Stimulated activated CD8-positive, alpha-beta memory T cell treated with anti-CD3 and anti-CD28 coated beads, Interleukin-7, amount 100 ng/mL, for 48 hours (primary cell): Measurements from ENCODE around the gene CCDC106.

Experiments
- DNase-seq, 2 donors: peaks; one replicate each; pipeline ENCODE4 v3.0.0-alpha.2; 2020; ENCODE audit warnings: low read depth in 1 of 2; ENCODE audit errors: extremely low read depth in 1 of 2

The CCDC106 gene

DNA sequence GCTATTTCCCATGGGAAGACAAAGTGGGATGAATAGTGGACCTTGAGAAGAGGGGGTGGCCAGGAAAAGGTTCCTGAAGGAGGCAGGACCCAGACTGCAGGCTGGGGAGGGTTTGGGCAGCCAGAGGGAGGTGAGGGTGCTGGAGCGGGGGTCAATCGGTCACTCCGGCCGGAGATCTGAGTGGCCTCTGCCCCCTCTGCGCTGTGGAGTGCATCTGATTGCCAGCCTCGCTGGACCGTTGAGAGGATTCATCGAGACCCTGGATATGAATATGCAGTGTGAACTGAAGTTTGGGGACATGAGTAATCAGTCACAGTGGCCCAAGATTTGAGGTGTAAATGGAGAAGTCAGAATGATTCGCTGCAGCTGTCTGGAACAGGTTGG is 12.7 kb upstream of the CCDC106 start:
- no peak for DNase-seq

DNA sequence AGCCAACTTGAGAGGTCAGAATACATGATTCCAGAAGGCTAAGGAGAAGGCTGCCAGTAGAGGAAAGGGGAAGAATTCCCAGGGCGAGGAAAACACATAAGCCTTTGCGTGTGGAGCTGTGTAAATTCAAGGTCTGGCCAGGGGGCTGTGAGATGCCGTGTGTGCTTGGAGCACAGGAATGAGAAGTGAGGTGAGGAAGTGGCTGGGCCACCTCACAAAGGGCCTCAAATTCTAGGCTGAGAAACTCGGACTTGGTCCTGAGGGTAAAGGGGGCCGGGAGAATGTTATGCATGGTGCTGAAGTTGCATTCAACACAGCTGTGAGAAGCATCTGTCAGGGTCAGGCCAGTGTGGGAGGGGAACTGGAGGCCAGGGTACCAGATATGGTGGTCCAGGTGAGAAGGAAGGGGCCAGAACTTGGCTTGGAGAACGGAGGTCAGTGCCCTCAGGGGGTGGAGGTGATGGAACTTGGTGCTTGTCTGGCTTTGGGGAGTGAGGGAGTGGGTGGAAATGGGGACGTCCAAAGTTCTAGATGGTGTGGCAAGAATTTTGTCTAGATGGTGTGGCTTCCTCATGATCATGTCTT is 12.1 kb upstream of the CCDC106 start:
- DNase-seq, result no peak

DNA sequence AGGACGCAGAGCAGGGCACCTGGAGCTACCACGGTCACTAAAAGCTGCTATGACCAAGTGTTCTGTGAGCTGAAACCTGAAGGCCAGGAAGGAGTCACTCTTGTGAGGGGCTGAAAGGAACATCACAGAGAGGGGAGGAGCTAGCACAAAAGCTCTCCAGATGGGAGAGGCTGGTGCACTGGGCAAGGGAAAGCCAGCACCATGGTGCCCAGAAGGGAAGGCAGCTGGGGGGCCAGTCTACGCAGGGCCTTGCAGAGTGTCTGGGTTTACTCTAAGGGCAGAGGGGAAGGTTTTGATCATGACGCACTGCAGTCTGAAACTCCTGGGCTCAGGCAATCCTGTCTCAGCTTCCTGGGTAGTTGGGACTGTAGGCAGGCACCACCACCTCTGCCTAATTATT is 11.3 kb upstream of the CCDC106 start:
- no peak for DNase-seq

DNA sequence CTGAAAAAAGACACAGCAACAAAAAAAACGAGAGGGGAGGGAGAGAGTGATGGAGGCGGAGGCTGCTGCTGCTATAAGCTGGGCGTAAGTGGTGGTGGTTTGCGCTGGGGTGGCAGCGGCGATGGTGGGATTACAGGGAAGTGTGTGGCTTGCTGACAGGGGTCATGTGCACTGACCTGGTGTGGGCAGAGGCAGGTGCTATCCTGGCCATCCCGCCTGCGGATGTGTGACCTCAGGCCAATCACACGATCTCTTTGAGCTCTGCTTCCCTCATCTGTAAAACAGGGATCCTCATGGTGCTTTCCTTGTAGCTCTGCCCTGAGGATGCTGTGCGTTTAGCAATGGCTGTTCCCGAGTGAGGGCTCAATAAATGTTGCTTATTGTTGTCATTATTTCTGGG is 10.5 kb upstream of the CCDC106 start:
- DNase-seq, result no peak

DNA sequence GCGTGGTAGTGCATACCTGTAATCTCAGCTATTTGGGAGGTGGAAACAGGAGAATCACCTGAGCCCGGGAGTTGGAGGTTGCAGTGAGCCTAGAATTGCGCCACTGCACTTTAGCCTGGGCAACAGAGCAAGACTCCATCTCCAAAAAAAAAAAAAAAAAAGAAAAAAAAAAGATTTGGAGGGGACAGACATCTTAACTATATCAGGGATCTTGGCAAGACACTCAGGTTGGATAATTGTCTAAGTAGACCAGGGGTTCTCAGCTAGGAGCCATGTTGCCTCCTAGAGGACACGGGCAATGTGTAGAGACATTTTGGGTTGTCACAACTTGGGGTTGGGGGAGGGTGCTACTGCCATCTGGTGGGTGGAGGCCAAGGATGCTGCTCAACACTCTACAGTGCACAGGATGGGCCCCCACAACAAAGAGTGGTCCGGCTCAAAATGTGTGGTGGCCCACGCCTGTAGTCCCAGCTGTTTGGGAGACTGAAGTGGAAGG is 9.1 kb upstream of the CCDC106 start:
- DNase-seq, result peak in 1 of 2 donors; percentile 68

DNA sequence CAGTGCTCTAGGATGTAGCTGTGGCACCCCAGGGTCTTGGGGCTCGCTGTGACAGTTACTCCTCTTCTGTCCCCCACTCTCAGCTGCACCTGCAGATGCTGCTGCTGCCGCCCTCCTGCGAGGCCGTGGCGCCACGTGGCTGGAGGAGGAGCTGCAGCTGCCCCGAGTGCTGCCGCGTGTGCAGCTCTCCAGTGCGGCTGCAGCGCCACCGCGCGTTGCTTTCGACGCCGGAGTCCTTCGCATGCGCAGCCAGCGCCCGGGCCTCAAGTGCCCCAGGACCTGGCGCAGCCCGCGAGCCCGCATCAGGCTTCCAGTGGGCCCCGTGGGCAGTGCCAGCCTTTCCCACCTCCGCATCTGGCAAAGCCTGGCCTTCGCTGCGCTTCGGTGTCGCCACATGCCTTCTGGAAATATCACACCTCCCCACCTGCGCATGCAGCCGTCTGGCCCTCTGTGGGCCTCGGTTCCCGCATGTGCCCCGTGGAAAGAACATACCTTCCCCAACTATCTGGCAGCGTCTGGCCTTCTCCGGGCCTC is 7.9 kb upstream of the CCDC106 start:
- no peak for DNase-seq

DNA sequence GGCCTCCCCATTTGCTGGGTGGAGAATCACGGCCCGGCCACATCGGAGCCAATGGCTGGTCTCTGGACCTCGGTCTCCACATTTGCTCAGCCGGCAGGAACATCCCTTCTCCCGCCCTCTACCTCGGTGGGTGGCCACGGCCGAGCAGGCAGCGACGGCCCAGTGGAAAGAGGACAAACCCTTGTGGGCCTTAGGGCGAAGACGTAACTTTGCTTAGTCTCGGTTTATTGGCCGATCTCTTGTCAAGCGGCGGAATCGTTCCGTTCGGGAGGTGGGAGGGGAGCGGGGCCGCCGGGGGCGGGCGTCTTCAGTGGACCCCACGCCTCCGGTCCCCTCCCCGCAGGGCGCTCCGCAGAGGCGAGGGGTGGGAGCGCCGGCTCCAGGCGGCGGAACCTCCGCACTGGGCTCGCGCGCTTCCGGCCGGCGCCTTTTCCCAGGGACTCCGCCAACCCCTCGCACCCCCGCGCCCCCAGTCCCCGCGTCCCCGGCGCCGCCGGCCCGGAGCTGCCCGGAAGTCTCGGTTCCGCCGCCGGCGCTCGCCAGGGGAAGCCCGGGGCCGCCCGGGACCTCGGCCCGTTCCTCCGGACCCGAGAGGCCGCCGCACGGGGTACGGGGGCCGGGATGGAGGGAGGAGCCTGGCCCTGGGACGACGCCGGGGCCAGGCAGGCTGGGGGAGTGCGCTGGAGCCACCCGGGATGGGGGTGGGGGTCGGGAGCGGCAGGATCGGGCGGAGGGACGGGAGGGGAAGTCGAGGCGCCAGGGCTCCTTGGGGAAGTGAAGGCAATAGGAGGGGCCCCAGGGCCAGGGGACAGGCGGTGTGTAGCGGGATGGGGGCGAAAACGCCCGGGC is 7.2 kb upstream of the CCDC106 start, which contains the start of gene ZNF580:
ZNF580 (plus strand) TSS at position 426 of the 849 bp plus-strand sequence. CDS start 1,507 bp downstream, outside the sequence.
- DNase-seq, result no peak

DNA sequence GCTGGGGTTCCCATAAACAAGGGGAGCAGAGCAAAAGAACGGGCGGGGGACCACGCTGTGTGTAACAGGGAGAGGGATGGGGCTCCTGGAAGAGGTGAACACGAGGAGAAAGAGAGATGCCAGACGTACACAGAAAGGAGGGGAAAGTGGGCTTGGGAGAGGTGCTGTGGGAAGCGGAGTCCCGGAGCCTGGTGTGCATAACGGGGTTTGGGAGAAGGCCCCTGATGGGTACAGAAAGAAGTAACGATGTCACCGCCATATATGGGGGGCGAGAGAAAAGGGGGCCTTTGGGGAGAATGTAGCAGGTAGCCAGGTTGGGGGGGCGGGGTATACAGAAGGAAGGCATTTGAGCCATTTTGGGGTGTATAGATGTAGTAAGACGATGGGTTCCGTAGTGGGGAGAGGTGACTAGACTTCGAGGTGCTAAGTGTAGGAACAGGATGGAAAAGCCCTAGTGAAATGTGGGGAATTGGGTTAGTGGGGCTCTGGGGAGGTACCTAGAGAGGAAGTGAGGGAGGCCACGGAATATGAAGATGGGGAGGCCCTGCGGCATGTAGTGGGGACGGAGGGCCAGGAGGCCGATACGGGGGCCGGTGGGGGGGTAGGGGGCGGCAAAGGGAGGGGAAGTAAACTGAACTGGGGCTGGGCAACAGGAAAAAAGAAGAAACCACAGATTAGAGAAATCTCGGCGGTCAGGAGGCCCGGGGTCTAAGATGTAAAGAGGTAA is 6.4 kb upstream of the CCDC106 start:
- no peak for DNase-seq

DNA sequence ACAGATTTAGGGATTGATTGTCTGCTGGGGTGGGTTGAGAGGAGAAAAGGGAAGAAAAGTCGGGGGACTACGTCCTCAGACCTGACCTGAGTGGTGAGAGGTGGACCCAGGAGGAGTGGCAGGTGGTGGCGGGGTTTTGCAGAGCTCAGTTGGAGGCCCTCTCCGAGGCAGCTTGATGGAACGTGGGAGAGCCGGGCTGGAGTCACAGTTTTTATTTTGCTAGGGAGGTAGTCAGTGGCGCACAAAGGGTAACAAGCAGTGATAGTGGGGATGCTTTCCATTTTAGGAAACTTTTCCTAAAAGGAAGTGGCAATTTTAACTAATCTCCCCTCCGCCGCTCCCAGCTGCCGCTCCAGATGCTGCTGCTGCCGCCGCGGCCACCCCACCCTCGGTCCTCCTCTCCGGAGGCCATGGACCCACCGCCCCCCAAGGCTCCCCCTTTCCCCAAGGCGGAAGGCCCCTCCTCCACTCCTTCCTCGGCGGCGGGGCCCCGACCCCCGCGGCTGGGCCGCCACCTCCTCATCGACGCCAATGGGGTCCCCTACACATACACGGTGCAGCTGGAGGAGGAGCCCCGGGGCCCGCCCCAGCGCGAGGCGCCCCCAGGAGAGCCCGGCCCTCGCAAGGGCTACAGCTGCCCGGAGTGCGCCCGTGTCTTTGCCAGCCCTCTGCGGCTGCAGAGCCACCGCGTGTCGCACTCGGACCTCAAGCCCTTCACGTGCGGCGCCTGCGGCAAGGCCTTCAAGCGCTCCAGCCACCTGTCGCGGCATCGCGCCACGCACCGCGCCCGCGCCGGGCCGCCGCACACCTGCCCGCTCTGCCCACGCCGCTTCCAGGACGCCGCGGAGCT is 5.6 kb upstream of the CCDC106 start:
- no peak for DNase-seq

DNA sequence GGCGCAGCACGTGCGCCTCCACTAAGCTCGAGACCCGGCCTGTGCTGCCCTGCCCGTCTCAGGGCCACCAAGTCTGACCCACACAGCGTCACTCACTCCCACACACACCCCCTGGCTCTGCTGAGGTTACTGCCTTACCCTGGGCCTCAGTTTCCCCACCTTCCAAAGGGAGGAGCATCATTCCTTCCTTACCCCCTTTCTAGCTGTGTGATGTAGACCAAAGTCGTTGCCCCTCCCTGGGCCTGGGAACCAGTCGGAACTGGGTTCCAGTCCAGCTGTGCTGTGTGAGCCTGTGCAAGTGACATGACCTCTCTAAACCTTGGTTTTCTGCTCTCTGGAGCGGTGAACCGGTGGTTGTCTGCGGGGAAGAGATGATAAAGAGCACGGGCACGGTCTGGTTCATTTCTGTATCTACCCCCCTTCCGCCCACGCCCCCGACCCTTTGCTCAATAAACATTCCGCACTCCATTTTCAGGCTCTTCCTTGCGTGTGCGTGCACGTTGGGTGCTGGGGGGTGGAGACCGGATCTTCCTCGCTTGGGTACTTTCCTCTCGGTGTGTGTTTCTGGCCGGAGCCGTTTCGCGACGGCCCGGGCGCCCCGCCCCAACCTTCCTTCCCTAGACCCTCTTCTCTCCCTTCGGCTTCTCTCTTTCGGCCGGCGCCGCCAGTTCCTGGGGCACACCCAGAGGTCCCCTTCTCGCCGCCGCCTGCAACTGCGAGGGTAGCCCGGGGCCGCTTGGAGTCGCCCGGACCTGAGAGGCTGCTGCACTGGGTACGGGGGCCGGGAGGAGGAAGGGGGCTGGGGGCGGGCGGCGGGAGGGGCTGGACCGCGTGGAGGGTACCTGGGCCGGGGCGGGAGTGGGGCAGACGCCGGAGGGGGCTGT is 4.8 kb upstream of the CCDC106 start, which contains the start of gene ZNF581:
ZNF581 (plus strand) TSS at position 647 of the 884 bp plus-strand sequence. CDS start 923 bp downstream, outside the sequence.
- peak; percentile 69 to 82 for DNase-seq

DNA sequence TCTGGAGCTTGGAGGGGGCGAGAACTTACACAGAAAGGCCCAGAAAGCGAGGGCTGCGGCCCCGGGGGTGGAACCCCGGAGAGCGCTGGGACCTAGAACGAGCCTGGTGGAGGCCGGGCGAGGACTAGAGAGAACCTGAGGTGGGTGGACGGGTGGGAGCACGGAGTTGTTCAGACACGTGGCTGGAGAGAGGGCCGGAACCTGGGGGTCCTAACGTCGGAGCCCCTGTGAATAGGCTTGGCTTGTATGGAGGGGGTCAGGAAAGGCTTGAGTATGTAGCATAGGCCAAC is 4.2 kb upstream of the CCDC106 start:
- no peak for DNase-seq

DNA sequence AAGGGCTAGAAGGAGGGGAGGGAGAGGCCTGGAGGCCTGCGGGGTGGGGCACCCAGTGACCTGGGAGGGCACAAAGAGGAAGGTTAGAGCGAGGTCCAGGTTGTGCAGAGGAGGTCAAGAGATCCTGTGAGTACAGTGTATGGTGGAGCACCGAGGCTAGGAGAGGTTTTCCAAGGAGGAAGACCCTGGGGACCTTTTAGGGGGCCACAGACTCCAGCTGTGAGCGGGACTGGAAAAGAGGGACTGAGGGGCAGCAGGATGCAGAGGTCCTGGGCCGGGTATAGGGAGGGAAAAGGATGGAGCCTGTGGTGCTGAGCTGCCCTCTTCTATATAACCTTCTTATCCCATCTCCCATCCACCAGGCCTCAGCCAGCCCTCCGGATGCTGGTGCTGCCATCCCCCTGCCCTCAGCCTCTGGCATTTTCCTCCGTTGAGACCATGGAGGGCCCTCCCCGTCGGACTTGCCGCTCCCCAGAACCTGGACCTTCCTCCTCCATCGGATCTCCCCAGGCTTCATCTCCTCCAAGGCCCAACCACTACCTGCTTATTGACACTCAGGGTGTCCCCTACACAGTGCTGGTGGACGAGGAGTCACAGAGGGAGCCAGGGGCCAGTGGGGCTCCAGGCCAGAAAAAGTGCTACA is 3.7 kb upstream of the CCDC106 start:
- no peak for DNase-seq

DNA sequence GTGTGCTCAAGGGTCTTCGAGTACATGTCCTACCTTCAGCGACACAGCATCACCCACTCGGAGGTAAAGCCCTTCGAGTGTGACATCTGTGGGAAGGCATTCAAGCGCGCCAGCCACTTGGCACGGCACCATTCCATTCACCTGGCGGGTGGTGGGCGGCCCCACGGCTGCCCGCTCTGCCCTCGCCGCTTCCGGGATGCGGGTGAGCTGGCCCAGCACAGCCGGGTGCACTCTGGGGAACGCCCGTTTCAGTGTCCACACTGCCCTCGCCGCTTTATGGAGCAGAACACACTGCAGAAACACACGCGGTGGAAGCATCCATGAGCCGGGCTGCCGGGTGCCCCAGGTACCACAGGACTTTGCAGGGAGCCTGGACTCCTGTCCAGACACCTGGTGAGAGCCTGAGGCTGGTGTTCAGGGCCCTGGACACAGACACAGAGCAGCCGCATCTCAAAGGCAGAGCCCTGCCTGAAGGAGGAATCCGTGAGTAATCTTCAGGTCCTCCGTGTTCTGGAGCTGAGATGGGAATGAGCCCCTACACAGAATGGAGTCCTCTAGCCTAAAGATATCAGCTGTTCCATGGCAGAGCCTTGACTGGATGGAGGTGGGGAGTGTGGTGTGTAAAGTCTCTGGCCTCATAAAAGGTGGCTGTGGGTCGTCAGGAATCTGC is 3.0 kb upstream of the CCDC106 start:
- no peak for DNase-seq

DNA sequence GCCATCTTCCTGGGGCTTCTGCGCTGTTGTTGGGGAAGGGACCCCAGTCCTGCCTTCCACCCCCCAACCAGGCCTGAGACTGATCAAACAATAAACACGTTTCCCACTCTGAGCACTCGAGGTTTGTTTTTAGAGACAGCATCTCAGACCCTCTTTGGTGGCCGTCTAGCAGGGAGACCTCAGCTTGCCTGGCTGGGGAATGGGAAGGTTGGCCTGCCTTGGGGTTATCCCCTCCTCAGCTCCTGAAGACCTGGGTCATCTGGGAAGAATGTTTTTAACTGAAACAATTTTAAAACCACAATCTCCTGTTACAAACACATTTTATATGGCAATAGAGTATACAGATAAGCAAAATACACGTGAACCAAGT is 2.5 kb upstream of the CCDC106 start:
- DNase-seq, result no peak

DNA sequence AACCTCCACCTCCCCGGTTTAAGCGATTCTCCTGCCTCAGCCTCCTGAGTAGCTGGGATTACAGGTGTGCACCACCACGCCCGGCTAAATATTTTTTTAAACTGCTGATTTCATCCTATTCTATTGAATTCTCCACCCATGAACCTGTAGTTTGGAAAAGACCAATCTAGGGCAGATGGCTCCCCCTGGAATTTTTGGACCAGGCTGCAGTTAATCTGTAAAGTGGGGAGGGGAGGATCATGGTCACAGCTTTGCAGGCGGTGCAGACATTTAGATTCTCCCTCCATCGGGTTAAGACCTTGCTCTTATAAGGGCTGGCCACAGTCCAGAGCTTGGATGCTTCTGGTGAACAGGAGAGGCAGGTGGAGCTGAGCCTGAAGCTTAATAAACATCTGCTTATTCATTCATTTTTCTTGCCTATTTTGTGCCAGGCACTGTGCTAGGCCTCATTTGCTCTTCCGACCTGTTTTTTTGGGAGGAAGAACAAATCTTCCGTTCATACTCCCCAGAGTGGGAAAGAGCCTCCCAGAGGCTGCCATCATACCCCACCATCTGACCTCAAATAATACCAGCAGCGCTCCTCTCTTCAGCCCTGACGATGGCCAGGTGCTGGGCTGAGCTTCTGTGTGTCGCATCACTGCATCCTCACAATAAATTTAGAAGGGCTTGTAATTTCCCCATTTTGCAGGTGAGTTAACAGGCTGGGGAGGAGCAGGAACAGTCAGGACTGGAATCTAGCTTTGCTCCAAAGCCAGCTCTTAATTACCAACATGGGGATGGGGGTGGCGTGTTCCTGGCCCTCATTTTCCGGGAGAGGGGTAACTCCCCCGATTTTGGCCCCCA is 902 bp upstream of the CCDC106 start:
- no peak for DNase-seq

DNA sequence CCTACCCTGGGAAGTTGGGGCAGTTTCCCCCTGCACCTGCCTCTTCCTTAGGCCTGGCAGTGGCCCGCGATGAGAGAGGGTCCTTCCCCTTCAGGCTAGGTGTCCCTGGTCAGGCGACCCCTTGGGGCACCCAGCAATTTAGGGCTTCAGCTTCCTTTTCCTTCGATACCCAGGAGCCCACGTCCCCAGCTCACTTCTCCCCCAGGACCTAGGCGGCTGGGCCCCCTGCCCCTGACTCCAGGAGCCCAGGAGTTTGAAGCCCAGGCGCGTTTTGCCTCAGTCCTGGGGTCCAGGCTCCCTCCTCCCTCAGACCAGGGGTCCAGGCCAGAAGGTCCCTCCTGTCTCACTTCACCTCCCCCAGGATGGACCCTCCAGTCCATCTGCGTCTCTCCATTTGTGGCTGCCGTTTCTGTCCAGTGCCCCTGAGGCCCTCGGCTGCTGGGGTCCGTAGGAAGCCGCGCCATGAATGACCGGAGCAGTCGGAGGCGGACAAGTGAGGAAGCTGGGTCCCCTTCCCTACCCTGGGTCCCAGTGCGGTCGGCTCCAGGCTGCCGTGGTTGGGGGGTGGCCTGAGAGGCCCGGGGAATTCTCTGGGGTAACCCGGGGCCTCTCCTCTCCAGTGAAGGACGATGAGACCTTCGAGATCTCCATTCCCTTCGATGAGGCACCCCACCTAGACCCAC is 714 bp downstream of the CCDC106 start:
- no peak for DNase-seq
